ENCODE measurements around the gene TBC1D19.
A peak's percentile ranks its signal among the peaks of the same experiment; 100 is the strongest.

The TBC1D19 gene

GRCh38 chr4:26785810-26786209 lies 201.9 kb downstream of the TBC1D19 start:
- DNase-seq, result no peak

- DNase-seq, result no peak
Observed at GRCh38 chr4:26786916-26787315, 203.0 kb downstream of the TBC1D19 start.

GRCh38 chr4:26787461-26788340 lies 203.8 kb downstream of the TBC1D19 start:
- DNase-seq, result peak in 1 of 2 experiments; percentile 21

- no peak for DNase-seq
Observed at GRCh38 chr4:26788341-26788733, 204.5 kb downstream of the TBC1D19 start.

GRCh38 chr4:26789208-26789607 lies 205.3 kb downstream of the TBC1D19 start:
- DNase-seq, result no peak

GRCh38 chr4:26791346-26791745 lies 207.5 kb downstream of the TBC1D19 start:
- DNase-seq, result no peak

GRCh38 chr4:26792639-26793038 lies 208.8 kb downstream of the TBC1D19 start:
- DNase-seq, result no peak

- DNase-seq, result no peak
Observed at GRCh38 chr4:26793735-26794134, 209.9 kb downstream of the TBC1D19 start.

- no peak for DNase-seq
Observed at GRCh38 chr4:26796081-26796480, 212.2 kb downstream of the TBC1D19 start.

- no peak for DNase-seq
Observed at GRCh38 chr4:26802790-26803189, 218.9 kb downstream of the TBC1D19 start.

- no peak for DNase-seq
Observed at GRCh38 chr4:26803211-26803861, 219.5 kb downstream of the TBC1D19 start.

- DNase-seq, result no peak
Observed at GRCh38 chr4:26804451-26804850, 220.6 kb downstream of the TBC1D19 start.

- DNase-seq, result no peak
Observed at GRCh38 chr4:26804925-26805324, 221.0 kb downstream of the TBC1D19 start.
